Endothelial cell of umbilical vein (primary cell): ENCODE results near the gene SMC1B. TPM values are rescaled to one million over a fixed set of nuclear protein-coding genes. Genes with fewer than 3 reads are reported as not detected.

Experiments
- BruUV-seq: library from RNA; stranded (reverse); fragments of 400-500 nt; replicated peaks from 2 replicates; lab custom pipeline; 2021; lab: Mats Ljungman, UMichigan
- CTCF ChIA-PET: fragments of 300-600, 350-600 bp; sonication (Branson Sonifier 250); formaldehyde crosslinking; loops from one replicate; lab custom pipeline; 2021; ENCODE audit warnings: antibody characterized with exemption, inconsistent platforms; lab: Charles Lee
- POLR2A ChIA-PET: fragments of 300-600, 350-600 bp; sonication (Branson Sonifier 250); formaldehyde crosslinking; loops from one replicate; lab custom pipeline; 2021; ENCODE audit warnings: antibody characterized with exemption, inconsistent platforms; lab: Charles Lee
- DNase-seq: peaks from one replicate; pipeline ENCODE4 v3.0.0-alpha.2; 2011; ENCODE audit warnings: low read depth, low spot score
- FAIRE-seq: peaks from 2 replicates; lab custom pipeline; 2011; peaks lifted over from hg19 to GRCh38; lab: Jason Lieb, UNC
- H2AFZ ChIP-seq: 2 replicates; pipeline ENCODE4 v1.6.0; 2012; ENCODE audit warnings: low read depth, low read length, control low read depth, inconsistent platforms
- H3K27ac ChIP-seq: 2 replicates; pipeline ENCODE4 v1.5.1; 2011; ENCODE audit warnings: low read depth, mild to moderate bottlenecking, control low read depth, low read length, moderate library complexity; ENCODE audit not compliant: insufficient read depth
- H3K27me3 ChIP-seq, 2 experiments: 2 replicates each; pipeline versions ENCODE4 v1.6.0 to v1.6.1; 2011; ENCODE audit warnings: low read length in 2 of 2, mixed read lengths in 1 of 2; ENCODE audit not compliant: control insufficient read depth in 2 of 2, insufficient read depth in 2 of 2
- H3K36me3 ChIP-seq, 2 experiments: 2 replicates in 1 of 2; 3 replicates in 1 of 2; pipeline ENCODE4 v1.5.1; 2011; ENCODE audit warnings: low read length in 2 of 2, mild to moderate bottlenecking in 1 of 2, moderate library complexity in 1 of 2; ENCODE audit not compliant: control insufficient read depth in 2 of 2, insufficient read depth in 2 of 2; ENCODE audit errors: extremely low read depth in 1 of 2
- H3K4me1 ChIP-seq: 3 replicates; pipeline ENCODE4 v1.5.1; 2011; ENCODE audit warnings: mild to moderate bottlenecking, low read length; ENCODE audit not compliant: control insufficient read depth, insufficient read depth; ENCODE audit errors: extremely low read depth
- H3K4me2 ChIP-seq: 2 replicates; pipeline ENCODE4 v1.6.1; 2011; ENCODE audit warnings: low read length, control low read depth, mixed read lengths; ENCODE audit not compliant: insufficient read depth
- H3K4me3 ChIP-seq, 3 experiments: fragments of 200-600 bp in 1 of 3; sonication (generic), shearing (Covaris generic) in 1 of 3; replicated peaks in 1 of 3; 2 replicates each; pipeline ENCODE4 v1.5.1; 2011 to 2016; ENCODE audit warnings: control low read depth in 3 of 3, low read length in 3 of 3, mild to moderate bottlenecking in 2 of 3, inconsistent platforms in 1 of 3, low read depth in 1 of 3, moderate library complexity in 1 of 3; ENCODE audit not compliant: insufficient read depth in 1 of 3
- H3K79me2 ChIP-seq: 2 replicates; pipeline ENCODE4 v1.6.0; 2012; ENCODE audit warnings: low read length, inconsistent platforms; ENCODE audit not compliant: control insufficient read depth, insufficient read depth
- H3K9ac ChIP-seq: replicated peaks from 2 replicates; pipeline ENCODE3; 2011; ENCODE audit warnings: low read length, control low read depth; ENCODE audit not compliant: insufficient read depth; ENCODE audit errors: extremely low read depth
- H3K9me1 ChIP-seq: replicated peaks from 3 replicates; pipeline ENCODE4 v1.6.0; 2011; ENCODE audit warnings: mild to moderate bottlenecking, low read length; ENCODE audit not compliant: control insufficient read depth, insufficient read depth; ENCODE audit errors: extremely low read depth
- H3K9me3 ChIP-seq: replicated peaks from 2 replicates; pipeline ENCODE4 v1.5.1; 2012; ENCODE audit warnings: low read length, inconsistent platforms; ENCODE audit not compliant: control insufficient read depth, insufficient read depth
- H4K20me1 ChIP-seq: replicated peaks from 2 replicates; pipeline ENCODE3; 2011; ENCODE audit warnings: mild to moderate bottlenecking, low read length; ENCODE audit not compliant: control insufficient read depth, insufficient read depth; ENCODE audit errors: extremely low read depth
- CTCF ChIP-seq, 2 donors: IDR thresholded peaks; 1 replicate in 1 of 2; 2 replicates in 1 of 2; pipeline ENCODE4 v1.5.1; 2011; ENCODE audit warnings: low read length in 2 of 2, mild to moderate bottlenecking in 2 of 2, moderate library complexity in 2 of 2, control low read depth in 1 of 2, inconsistent platforms in 1 of 2, low read depth in 1 of 2; ENCODE audit not compliant: insufficient read depth in 1 of 2; ENCODE audit errors: extremely low read depth in 1 of 2
- EZH2 ChIP-seq: IDR thresholded peaks from 2 replicates; pipeline ENCODE4 v1.6.1; 2012; ENCODE audit warnings: borderline replicate concordance, low read depth, mild to moderate bottlenecking, moderate library complexity, low read length, inconsistent platforms; ENCODE audit not compliant: severe bottlenecking
- FOS ChIP-seq: IDR thresholded peaks from 2 replicates; pipeline ENCODE4 v1.6.1; 2011; ENCODE audit warnings: mild to moderate bottlenecking, low read length, moderate library complexity, borderline replicate concordance; ENCODE audit not compliant: insufficient read depth
- JUN ChIP-seq: IDR thresholded peaks from 2 replicates; pipeline ENCODE4 v1.6.1; 2011; ENCODE audit warnings: borderline replicate concordance, low read depth; ENCODE audit not compliant: insufficient read length, insufficient read depth
- dilution Hi-C: fragments of 300-500 bp; cut with MboI; formaldehyde crosslinking; loops from one replicate; pipeline ENCODE4 v1.15.0; 2019; ENCODE audit warnings: low sequenced_read_pairs; ENCODE audit not compliant: extremely low pct_ligation_motif_present
- intact Hi-C: fragments of 100-400 bp; cut with micrococcal nuclease; formaldehyde crosslinking; loops from one replicate; pipeline ENCODE4 v1.10.0; 2022
- polyA plus RNA-seq, 4 experiments: library from polyadenylated mRNA; depleted of rRNA in 3 of 4; stranded (reverse) in 3 of 4; unstranded in 1 of 4; fragments of >200 nt; gene quantifications; 2 replicates each; pipeline versions ENCODE4 v1.2.1 to v1.2.3, GENCODE V29; 2011 to 2012; ENCODE audit warnings: missing spikeins in 1 of 4
- total RNA-seq: library from RNA; stranded (reverse); gene quantifications from 2 replicates; pipeline ENCODE4 v1.2.3, GENCODE V29; 2021
- TF ChIP-seq, protein P1 (sequence below): IDR thresholded peaks from 2 replicates; pipeline ENCODE4 v1.6.1; 2011; ENCODE audit not compliant: insufficient read depth, insufficient read length

Gene SMC1B
- total and polyA plus RNA-seq, 2 donors (not counting 3 experiments of a cell fraction or from before 2014, with no cell fraction given), result 0.07 TPM; not detected in 1

DNA sequence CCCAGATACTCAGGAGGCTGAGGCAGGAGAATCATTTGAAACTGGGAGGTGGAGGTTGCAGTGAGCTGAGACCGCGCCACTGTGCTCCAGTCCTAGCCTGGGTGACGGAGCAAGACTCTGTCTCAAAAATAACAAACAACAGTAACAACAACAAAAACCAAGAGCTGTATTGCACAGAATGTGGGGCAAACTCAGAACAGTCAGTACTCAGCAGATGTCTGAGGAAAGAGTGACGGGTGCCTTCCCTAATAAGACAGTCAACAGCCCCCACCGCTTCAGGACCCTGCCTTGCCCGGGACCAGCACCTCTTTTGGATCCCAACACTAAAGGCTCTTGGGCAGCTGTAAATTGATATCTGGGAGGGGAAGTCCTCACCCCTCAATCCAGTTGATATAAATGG is 40.4 kb upstream of the SMC1B start:
- H3K27me3 ChIP-seq, result peaks cover 2% of the 10 kb centered on the region in 2 experiments
- no peaks in the 10 kb centered on the region for H3K36me3 ChIP-seq
- POLR2A ChIA-PET, result no interaction called here
- DNase-seq (no peak), FAIRE-seq (no peak)
- CTCF ChIA-PET, result interaction anchor here (0.9 kb wide), 1 partner anchor 9 kb away, joined by 3 read pairs; no protein-coding TSS in a partner anchor
- intact Hi-C loops, result no loop called here
- no peak overlapping the region for H3K9ac ChIP-seq
- BruUV-seq, result no TSS peak
- no peak for TF ChIP-seq EZH2
- TF ChIP-seq CTCF (IDR thresholded peaks at IDR 0.05; ENCODE audit: extremely low read depth in 1 of 2, insufficient read depth in 1 of 2, low read depth in 1 of 2, low read length in 2 of 2), result no peak
- TF ChIP-seq, protein P1, sequence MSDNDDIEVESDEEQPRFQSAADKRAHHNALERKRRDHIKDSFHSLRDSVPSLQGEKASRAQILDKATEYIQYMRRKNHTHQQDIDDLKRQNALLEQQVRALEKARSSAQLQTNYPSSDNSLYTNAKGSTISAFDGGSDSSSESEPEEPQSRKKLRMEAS, result no peak
- TF ChIP-seq JUN, result no peak
- TF ChIP-seq FOS, result no peak
- dilution Hi-C loops, result no loop called here
- no peak overlapping the region for H3K4me2 ChIP-seq
- H3K27ac ChIP-seq, result no peak overlapping the region
- H3K9me1 ChIP-seq, result no peaks in the 10 kb centered on the region
- H2AFZ ChIP-seq, result no peak overlapping the region
- H4K20me1 ChIP-seq, result no peaks in the 10 kb centered on the region
- H3K4me3 ChIP-seq, result no peak overlapping the region
- H3K9me3 ChIP-seq, result no peaks in the 10 kb centered on the region
- H3K79me2 ChIP-seq, result no peaks in the 10 kb centered on the region
- no peaks in the 10 kb centered on the region for H3K4me1 ChIP-seq
